Measurements from ENCODE around the gene KCTD10. TPM values are rescaled to one million over a fixed set of nuclear protein-coding genes. Genes with fewer than 3 reads are reported as not detected.
A peak's percentile ranks its signal among the peaks of the same experiment; 100 is the strongest.

Gene KCTD10
- total RNA-seq, 2 donors from 2014 or later = 37.2 to 49.8 TPM

DNA sequence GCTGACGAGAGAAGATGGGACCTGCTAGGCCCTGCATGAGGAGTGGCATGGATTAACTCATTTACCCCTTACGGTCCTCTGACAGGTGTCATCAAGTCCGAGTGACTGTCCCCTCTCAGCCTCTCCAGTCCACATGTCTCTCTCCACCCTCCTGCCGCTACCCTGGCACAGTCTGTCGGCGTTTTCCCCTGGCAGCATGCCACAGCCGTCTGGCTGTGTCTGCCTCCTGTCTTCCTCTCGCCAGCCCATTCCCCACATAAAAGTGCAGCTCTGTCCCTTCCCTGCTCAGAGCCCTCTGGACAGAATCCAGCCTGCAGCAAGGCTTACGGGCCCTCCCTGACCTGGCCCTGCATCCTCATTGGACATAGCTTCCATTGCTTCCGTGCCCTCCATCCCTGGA is 46.0 kb upstream of the KCTD10 start:
- H3K36me3 ChIP-seq = peaks cover 0 to 5% of the 10 kb centered on the region in 2 donors
- no peak overlapping the region for H3K4me3 ChIP-seq
- no peaks in the 10 kb centered on the region for H3K27me3 ChIP-seq (replicated peaks; ENCODE audit: insufficient read depth)
- 54% methylated on average over 10 of the region's 10 CpGs for WGBS
- no peak for TF ChIP-seq POLR2A (IDR thresholded peaks at IDR 0.05)
- TF ChIP-seq, protein P1, sequence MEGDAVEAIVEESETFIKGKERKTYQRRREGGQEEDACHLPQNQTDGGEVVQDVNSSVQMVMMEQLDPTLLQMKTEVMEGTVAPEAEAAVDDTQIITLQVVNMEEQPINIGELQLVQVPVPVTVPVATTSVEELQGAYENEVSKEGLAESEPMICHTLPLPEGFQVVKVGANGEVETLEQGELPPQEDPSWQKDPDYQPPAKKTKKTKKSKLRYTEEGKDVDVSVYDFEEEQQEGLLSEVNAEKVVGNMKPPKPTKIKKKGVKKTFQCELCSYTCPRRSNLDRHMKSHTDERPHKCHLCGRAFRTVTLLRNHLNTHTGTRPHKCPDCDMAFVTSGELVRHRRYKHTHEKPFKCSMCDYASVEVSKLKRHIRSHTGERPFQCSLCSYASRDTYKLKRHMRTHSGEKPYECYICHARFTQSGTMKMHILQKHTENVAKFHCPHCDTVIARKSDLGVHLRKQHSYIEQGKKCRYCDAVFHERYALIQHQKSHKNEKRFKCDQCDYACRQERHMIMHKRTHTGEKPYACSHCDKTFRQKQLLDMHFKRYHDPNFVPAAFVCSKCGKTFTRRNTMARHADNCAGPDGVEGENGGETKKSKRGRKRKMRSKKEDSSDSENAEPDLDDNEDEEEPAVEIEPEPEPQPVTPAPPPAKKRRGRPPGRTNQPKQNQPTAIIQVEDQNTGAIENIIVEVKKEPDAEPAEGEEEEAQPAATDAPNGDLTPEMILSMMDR (IDR thresholded peaks at IDR 0.05) = no peak
- TF ChIP-seq POLR2AphosphoS5 (IDR thresholded peaks at IDR 0.05) = no peak
- DNase-seq (ENCODE audit: low spot score) = no peak
- no peaks in the 10 kb centered on the region for H3K9me3 ChIP-seq
- no peaks in the 10 kb centered on the region for H3K4me1 ChIP-seq (replicated peaks)
- intact Hi-C loops (cut with DNase I) = no loop called here
- H3K27ac ChIP-seq = no peak overlapping the region

DNA sequence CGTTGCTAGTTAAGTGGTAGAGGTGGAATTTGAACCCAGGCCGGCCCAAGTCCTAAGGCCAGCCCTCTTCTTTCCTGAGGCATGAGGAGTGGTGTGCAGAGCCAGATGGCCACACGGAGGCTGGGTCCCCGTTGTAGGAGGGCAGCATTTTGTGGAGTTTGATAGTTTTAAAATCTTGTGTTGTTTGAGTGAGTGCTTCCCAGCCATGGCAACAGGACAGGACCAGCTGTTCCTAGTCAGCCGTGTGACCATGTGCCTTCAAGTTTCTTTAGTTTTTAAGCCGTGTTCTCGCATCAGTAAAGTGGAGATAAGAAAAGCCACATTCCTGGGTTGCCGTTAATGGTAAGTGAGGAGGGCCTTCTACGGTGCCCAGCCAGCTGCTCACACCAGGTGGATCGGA is 44.7 kb upstream of the KCTD10 start:
- no peak overlapping the region for H3K27ac ChIP-seq
- no peak for DNase-seq (ENCODE audit: low spot score)
- TF ChIP-seq, protein P1 (IDR thresholded peaks at IDR 0.05) = no peak
- TF ChIP-seq POLR2AphosphoS5 (IDR thresholded peaks at IDR 0.05) (no peak), POLR2A (IDR thresholded peaks at IDR 0.05) (no peak)
- 67% methylated on average over 10 of the region's 10 CpGs for WGBS
- H3K27me3 ChIP-seq (replicated peaks; ENCODE audit: insufficient read depth) = no peaks in the 10 kb centered on the region
- H3K4me1 ChIP-seq (replicated peaks) = no peaks in the 10 kb centered on the region
- H3K36me3 ChIP-seq = peaks cover 0 to 8% of the 10 kb centered on the region in 2 donors
- no peaks in the 10 kb centered on the region for H3K9me3 ChIP-seq
- intact Hi-C loops (cut with DNase I) = no loop called here
- H3K4me3 ChIP-seq = no peak overlapping the region

DNA sequence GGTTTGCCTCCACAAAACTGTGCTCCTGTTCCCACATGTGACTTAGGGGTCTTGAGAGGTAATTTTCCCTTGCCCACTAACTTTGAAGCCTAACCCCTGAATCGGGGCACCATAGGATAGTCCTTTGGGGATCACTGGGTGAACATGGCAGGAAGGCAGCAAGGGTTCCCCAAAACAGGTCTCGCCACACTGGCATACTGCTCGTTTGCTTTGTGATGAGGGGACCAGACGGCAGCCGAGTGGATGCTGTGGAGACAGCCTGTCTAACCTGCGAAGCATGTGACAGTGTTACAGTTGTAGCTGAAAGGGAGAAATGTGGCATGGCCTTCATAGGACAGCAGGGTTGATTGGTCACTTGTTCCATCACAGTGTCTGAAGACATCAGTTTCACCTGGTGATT is 42.7 kb upstream of the KCTD10 start:
- no peak for TF ChIP-seq POLR2A (IDR thresholded peaks at IDR 0.05)
- no peak for TF ChIP-seq POLR2AphosphoS5 (IDR thresholded peaks at IDR 0.05)
- Histone ChIP-seq H3K4me3 (no peak overlapping the region), H3K4me1 (replicated peaks) (no peaks in the 10 kb centered on the region), H3K36me3 (peaks cover 0 to 9% of the 10 kb centered on the region in 2 donors), H3K27me3 (replicated peaks; ENCODE audit: insufficient read depth) (no peaks in the 10 kb centered on the region), H3K27ac (peak overlapping the region; percentile 5 to 23), H3K9me3 (no peaks in the 10 kb centered on the region)
- DNase-seq (ENCODE audit: low spot score) = no peak
- intact Hi-C loops (cut with DNase I) = loop anchor here (5.0 kb wide), 1 partner anchor 258 kb away; no protein-coding TSS in a partner anchor
- 80% methylated on average over 6 of the region's 6 CpGs for WGBS

DNA sequence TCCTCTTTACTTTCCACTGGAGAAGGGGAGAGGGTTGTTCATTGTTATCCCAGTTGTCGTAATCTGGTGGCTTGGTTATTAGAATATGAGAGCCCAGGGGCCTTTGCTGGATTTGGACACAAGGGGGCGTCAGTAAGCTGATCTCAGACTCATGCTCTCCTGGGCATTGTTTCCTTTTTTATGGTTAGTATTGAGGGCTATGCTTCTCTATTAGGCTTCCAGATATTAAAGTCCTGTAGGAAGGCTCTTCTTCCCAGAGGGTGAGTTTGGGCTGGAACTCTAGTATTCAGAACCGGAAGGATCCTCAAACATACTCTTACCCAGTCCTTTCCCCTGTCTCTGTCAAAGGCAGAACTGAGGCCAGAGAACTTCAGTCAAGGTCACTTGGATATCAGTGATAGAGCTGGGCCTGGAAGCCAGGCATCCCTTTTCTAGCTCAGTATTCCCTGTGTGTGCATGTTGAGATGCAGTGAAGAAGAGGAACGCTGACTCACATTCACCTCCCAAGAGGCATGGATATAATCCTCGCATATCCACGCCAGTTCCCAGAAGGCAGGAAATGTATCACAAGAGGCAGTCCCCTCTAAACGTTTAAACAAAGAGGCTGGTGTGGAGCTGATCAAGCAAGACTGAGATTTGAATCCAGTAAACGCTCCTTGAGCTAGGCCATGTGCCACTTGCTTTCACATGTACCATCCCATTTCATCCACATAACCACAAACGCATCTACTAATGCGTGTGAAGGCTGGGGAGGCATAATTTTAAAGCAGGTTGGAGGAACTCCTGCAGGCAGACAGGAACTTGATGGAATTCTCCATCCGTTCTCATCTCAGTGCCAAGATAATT is 41.9 kb upstream of the KCTD10 start:
- Histone ChIP-seq H3K27ac (peak overlapping the region in 1 of 2 donors; percentile 23), H3K4me3 (no peak overlapping the region), H3K4me1 (replicated peaks) (no peaks in the 10 kb centered on the region), H3K9me3 (no peaks in the 10 kb centered on the region), H3K36me3 (peaks cover 0 to 9% of the 10 kb centered on the region in 2 donors), H3K27me3 (replicated peaks; ENCODE audit: insufficient read depth) (no peaks in the 10 kb centered on the region)
- intact Hi-C loops (cut with DNase I) = loop anchor here (5.0 kb wide), 1 partner anchor 258 kb away; no protein-coding TSS in a partner anchor
- WGBS = 48% methylated on average over 11 of the region's 11 CpGs
- no peak for TF ChIP-seq POLR2A (IDR thresholded peaks at IDR 0.05)
- TF ChIP-seq, protein P1 (IDR thresholded peaks at IDR 0.05) = peak; percentile 57 to 81 (median 72)
- DNase-seq (ENCODE audit: low spot score) = peak; percentile 53

DNA sequence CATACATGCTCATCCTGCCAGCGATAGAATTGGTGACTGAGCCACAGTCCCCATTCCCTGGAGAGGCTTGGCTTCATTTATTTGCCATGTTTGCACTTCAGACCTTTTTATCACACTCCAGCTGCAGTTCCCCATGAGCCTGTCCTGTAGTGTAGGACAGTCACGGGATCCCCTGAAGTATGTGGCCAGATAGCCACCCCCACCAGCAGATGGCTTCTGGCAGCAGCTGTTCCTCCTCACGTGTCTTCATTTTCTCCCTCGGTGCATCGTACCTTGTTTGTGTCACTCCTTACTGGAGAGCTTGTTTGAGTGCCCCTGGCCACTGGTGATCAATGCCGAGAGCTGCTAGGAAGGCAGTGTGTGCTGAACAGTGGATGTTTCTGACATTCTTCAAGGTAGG is 40.5 kb upstream of the KCTD10 start:
- TF ChIP-seq POLR2A (IDR thresholded peaks at IDR 0.05) = no peak
- no peaks in the 10 kb centered on the region for H3K9me3 ChIP-seq
- H3K27me3 ChIP-seq (replicated peaks; ENCODE audit: insufficient read depth) = no peaks in the 10 kb centered on the region
- intact Hi-C loops (cut with DNase I) = loop anchor here (5.0 kb wide), 1 partner anchor 260 kb away; no protein-coding TSS in a partner anchor
- H3K4me1 ChIP-seq (replicated peaks) = no peaks in the 10 kb centered on the region
- no peak overlapping the region for H3K27ac ChIP-seq
- H3K4me3 ChIP-seq = no peak overlapping the region
- peaks cover 0 to 6% of the 10 kb centered on the region in 2 donors for H3K36me3 ChIP-seq
- no peak for DNase-seq (ENCODE audit: low spot score)
- 71% methylated on average over 6 of the region's 6 CpGs for WGBS

Measured in prostate gland (tissue), 2 donors.